HepG2 (cell line): ENCODE data around the gene CCL18.

Experiments used
- CTCF ChIP-seq: sonication (generic); formaldehyde crosslinking; IDR thresholded peaks from 2 replicates; pipeline ENCODE4 v1.5.0; 2020; ENCODE audit warnings: mild to moderate bottlenecking, missing genetic modification reagents, moderate library complexity
- MYC ChIP-seq: sonication (generic); formaldehyde crosslinking; IDR thresholded peaks from 2 replicates; pipeline ENCODE4 v1.9.0; 2021; ENCODE audit warnings: missing genetic modification reagents, borderline replicate concordance
- NONO ChIP-seq, 2 experiments: fragments of 450-650 bp in 1 of 2; sonication (generic) in 1 of 2; formaldehyde crosslinking in 1 of 2; IDR thresholded peaks in 1 of 2; conservative IDR thresholded peaks in 1 of 2; 2 replicates each; pipeline versions ENCODE4 v1.6.1 to v1.8.0; 2017 to 2022; ENCODE audit warnings: mild to moderate bottlenecking in 1 of 2, missing genetic modification reagents in 1 of 2, moderate library complexity in 1 of 2
- RFX5 ChIP-seq: IDR thresholded peaks from 2 replicates; pipeline ENCODE4 v1.6.1; 2011; ENCODE audit warnings: low read depth, low read length, improper control_type of control experiment
- RNF2 ChIP-seq: fragments of 450-650 bp; conservative IDR thresholded peaks from 2 replicates; pipeline ENCODE4 v1.6.1; 2016; ENCODE audit warnings: low read depth
- ZNF292 ChIP-seq: sonication (generic); formaldehyde crosslinking; IDR thresholded peaks from 2 replicates; pipeline ENCODE4 v1.8.1; 2022; ENCODE audit warnings: mild to moderate bottlenecking, low read depth, missing genetic modification reagents, borderline replicate concordance

- TF ChIP-seq ZNF292 (CRISPR knock-in tag) (no peak), CTCF (no peak), MYC (CRISPR knock-in tag) (no peak), RFX5 (no peak), NONO (IDR thresholded peaks at IDR 0.05) (no peak), NONO (CRISPR knock-in tag; conservative IDR thresholded peaks at IDR 0.05) (no peak), RNF2 (no peak)
Measured at GRCh38 chr17:36068524-36068923, 4.5 kb downstream of the CCL18 start.
